HG03457 (cell line): ENCODE data around the gene RELA.
A peak's percentile ranks its signal among the peaks of the same experiment; 100 is the strongest.

Source experiments
- ATAC-seq: cut with Tn5 transposase; IDR thresholded peaks from one replicate; pipeline ENCODE4 v1.9.1; 2021; ENCODE audit warnings: moderate number of reproducible peaks; ENCODE audit not compliant: unreplicated experiment

The RELA gene

GRCh38 chr11:65615229-65615949 lies 47.3 kb downstream of the RELA start, which contains the start of gene PCNX3:
Gene PCNX3, plus strand, starts transcription at chr11:65615776. Its CDS starts 536 bp downstream, at chr11:65616312.
- ATAC-seq = peak; percentile 72

- no peak for ATAC-seq
These were observed 49.4 kb downstream of the RELA start for GRCh38 chr11:65613091-65613928.

GRCh38 chr11:65612691-65613090 lies 50.0 kb downstream of the RELA start:
- no peak for ATAC-seq

DNA sequence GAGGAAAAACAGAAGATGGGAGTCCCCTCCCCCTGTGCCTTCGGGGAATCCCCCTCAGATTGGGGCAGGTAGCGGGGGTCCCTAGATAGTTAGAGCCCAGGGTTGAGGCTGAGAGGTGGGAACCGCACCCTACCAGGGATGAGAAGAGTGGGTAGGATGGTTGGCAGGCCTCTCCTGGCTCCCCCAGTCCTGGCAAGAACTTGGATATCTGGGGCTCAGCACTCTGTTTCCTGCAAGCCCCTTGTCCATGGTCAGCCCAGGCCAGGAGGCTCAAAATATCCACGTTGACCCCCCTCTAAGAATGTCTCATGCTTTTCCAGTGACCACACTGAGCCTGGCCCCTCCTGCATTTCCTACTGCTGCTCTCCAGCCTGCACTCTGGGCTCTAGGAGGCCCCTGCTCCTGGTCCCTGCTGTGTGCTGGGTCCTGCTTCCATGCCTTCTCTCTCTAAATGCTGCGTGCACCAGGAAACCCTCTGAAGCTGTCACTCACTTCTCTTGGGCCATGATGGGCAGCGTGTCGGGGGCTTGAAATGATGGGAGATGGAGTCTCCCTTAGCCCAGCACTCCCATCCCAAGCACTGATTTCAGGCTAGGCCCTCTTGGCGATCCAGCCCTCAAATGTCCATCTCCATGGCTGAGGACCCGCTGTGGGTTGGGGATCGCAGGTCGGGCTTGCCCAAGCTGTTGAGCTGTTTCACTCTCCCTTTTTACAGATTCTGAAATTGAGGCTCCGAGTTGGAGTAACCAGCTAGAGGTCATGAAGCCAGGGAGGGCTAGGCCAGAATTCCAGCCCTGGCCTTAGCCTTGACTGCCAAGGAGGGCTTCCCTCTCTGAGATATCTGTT lies 50.7 kb downstream of the RELA start:
- ATAC-seq = no peak

DNA sequence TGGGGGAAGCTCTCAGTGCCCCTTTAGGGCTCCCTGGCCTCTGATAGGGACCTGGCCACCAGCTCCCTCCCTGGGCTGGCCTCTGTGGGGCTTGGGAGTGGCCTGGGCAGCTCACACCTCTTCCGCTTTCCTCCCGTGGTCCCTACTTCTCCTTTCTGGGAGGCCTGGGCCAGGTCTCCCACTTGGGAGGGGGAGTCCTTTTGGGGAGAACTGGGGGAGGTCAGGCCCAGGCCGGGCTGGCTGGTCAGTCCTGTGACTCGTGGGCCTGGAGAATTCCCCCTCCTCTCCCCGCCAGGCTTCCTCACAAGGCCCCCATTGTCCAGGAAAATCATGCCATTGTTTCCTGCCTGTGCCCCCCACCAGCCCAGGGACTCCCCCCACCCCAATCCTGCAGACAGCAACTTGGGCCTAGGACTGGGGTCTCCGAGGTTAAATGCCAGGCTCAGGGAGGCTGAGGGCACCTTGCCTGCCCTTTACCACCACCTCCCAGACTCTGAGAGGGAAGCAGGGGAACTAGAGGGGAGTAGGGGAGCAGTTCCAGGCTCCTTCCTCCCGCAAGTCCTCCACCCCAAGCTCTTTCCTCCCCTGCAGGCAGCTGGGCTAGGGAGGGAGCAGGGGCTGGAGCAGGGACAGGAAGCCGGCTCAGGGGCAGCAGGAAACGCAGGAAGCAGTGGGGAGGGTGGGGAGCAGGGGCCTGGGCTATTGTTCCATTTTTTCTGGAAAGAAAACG lies 51.5 kb downstream of the RELA start:
- ATAC-seq = no peak

GRCh38 chr11:65610404-65610803 lies 52.3 kb downstream of the RELA start:
- no peak for ATAC-seq

DNA sequence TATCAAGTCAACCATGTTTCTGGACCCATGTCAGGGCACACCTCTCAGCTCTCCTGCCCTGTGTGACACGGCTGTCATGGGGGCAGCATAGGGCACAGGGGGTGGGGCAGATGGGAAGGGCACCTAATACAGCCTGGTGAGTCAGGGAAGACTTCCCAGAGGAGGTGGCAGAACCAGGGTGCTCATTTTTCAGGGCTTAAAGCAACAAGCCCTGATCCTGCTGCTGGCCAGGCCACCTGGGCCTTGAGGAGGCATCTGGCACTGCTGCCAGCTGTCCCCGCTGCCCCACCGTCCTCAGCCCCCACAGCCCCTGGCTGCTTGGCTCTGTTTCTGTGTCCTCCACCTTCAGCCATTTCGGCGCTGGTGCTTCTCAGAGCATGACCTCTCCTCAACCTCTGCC lies 53.1 kb downstream of the RELA start:
- ATAC-seq = no peak

GRCh38 chr11:65609229-65609628 lies 53.5 kb downstream of the RELA start:
- no peak for ATAC-seq

GRCh38 chr11:65607614-65608426 lies 54.9 kb downstream of the RELA start:
- ATAC-seq = no peak

DNA sequence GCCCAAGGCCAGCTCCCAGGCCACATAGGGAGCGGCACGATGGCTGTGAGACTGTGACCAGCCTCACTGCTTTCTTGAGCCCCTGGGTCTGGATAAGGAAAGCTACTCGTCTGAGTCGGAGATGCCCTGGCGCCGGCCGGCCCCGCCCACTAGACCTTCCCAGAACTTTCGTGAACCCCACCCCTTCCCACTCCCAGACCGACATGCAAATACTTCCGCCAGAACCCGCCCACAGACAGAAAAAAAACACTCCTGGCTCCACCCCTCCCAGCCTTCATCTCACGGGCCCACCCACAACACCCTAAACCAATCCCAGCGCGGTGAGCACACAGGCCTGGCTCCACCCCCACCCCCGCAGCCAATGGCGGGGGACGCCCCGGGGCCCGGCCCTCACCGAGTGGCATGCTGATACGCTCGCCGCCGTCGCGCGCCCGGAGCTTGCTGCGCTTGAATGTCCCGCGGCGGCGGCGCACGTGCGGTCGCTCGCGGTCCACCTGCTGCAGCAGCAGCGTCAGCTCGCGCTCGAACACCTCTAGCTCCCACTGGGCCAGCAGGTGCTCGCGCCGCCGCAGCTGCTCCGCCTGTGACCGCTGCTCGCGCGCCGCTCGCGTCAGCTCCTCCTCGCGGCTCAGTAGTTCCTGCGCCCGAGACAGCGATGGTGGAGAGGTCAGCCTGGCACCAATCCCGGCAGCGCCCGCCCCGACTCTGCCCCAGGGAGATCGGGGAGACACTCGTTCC lies 55.7 kb downstream of the RELA start:
- ATAC-seq = no peak

DNA sequence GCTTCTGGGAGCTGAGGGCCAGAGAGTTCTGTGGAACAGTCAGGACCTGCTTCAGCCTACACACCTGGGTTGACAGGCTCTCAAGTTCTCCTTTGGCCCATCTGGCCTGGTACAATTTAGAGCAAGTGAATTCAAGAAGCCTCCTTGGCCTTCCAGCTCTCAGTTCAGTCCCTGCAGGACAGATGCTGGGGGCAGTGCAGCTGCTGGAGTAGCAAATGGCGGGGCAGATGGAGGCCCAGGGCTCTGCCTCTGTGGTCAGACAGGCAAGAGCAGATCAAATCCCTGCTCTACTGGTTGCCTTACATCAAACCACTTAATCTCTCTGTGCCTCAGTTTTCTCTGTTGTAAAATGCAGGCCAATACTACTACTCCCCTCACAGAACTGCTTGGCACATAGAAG lies 58.5 kb downstream of the RELA start:
- ATAC-seq = no peak
